NCI-H2081 (cell line): ENCODE data around the gene ADGB.
"Not testable (repeated sequence)": the region's sequence is repeated elsewhere in the genome, so short reads cannot be mapped to it uniquely, and the experiment has no call there.

Source experiments
- DNase-seq, 2 experiments: peaks; one replicate each; lab custom pipeline; 2025; lab: John Stamatoyannopoulos, UW

The ADGB gene

DNA sequence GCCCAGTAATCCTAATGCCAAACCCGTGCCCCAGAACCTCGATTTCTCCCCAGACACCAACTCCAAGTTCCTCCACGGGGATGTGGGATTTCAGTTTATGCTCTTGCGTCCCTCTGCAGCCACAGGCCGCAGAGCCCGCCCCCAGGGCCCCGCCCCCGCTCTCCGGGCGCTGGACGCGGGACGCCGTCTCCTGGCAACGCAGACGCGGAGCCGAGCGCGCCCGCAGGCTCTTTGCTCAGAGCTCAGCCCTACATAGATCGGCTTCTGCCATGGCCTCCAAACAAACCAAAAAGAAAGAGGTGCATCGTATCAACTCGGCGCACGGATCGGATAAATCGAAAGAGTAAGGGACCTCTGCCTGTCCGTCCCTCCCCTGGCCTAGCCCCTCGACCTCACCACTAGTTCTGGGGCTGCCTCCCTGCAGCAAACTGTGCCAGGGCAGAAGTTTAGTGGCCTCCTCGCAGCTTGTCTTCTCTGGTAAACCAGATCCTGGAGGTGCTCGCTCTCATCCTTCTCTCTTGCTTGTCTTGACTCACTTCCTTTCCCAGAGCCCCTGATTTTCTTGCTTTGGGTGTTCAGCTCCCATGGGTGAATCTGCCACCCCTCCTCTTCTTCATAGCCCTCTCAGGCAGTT is at the start of gene ADGB:
ADGB (plus strand) TSS at position 201 of the 634 bp plus-strand sequence; CDS start at position 270, 69 bp downstream.
- peak in 1 of 2 experiments; percentile 28 for DNase-seq

DNA sequence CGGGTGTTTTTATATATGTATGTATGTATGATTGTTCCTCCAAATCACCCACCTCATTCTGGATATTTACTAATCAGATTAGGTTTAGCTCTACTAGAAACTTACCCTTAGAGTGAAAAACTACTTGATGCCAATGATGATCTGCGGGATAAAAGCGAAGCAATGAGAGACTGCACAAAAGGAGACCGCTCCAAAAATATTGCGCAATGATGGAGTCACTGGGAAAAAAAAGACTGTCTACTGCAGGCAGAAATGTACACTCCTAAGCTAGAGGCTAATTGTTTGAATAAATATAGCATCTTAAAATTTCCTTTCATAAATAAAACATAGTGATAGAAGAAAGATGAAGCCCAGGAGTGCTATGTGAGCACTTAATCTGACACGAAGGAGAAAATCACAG is 47.9 kb upstream of the ADGB start:
- DNase-seq, result no peak

DNA sequence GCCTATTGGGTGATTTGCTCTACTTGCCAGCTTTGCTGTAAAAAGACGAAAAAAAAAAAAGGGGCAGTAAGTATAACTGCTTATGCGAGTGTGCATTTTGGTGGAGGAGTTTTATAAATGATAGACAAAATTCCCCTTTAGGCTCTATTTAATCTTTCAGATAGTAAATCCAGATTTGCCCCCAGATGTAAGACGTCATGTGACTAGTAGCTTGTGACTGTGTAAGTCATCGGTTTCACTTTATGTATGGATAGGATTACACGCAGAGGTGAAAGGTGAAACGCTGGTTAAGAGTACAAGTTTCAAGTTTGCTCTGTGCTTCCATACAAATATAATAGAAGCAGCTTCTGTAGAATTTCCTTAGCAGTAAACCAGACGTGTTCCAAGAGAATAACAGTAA is 47.2 kb upstream of the ADGB start:
- no peak for DNase-seq

DNA sequence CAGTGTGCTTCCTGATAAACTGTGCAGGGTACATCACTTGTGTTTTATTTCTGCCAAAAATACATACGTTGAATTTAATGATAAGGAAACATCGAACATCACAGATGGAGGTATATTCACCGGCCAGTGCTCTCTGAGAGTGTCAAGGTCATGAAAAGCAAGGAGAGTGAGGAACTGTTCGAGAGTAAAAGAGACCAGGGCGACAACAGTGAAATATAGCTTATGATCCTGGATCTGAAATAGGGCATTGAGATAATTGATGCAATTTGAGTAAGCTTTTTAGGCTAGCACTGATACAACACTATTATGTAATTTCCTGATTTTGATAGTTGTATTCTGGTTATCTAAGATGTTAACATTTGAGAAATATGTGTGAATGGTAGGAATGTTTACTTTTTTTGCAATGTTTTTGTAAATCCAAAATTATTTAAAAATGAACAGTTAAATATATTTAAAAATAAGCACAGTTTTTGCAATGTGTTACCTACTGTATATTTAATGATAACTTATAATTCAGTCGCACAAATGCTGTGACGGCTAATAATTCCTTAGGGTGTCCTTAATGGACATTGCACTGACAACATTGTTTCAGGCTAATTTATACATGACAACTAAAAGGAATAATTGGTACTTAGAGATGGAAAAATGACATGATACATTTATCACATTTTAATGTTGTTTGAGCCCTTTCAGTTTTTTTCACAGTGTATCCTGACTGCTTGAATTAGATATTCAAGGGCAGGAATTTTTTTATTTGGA is 45.2 kb upstream of the ADGB start:
- DNase-seq, result no peak

DNA sequence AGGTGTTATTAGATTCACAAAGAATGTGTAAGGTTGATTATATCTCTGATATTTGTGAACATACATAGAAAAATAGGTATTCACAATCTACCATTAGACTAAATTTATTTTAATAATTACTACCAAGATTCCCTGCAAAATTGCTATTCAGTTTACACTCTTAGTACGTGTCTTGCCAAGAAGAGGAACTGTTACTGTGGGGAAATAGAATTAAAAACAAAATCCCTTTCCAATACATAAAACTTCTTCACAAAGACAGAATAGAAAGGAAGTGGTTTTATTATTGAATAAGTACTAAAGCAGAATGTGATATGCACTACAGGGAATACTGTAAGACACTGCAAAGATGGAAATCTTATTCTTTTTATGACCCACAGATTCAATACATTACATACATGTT is 38.2 kb upstream of the ADGB start:
- no peak for DNase-seq

DNA sequence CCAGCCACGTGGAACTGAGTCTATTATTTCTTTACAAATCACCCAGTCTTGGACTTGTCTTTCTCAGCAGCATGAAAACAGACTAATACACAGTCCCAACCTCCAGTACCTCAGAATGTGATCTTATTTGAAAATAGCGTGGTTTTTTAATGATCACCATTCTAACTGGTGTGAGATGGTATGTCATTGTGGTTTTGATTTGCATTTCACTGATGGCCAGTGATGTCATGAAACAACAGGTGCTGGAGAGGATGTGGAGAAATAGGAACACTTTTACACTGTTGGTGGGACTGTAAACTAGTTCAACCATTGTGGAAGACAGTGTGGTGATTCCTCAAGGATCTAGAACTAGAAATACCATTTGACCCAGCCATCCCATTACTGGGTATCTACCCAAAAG is 32.1 kb upstream of the ADGB start:
- DNase-seq, result not testable (repeated sequence)

DNA sequence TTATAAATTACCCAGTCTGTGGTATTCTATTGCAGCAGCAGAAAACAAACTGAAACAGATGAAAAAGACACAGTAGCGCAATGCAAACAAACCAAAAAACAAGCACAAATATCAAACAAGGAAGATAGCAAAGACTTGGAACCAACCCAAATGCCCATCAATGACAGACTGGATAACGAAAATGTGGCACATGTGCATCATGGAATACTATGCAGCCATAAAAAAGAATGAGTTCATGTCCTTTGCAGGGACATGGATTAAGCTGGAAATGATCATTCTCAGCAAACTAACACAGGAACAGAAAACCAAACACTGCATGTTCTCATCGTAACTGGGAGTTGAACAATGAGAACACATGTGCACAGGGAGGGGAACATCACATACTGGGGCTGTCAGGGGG is 30.2 kb upstream of the ADGB start:
- DNase-seq, result not testable (repeated sequence)

DNA sequence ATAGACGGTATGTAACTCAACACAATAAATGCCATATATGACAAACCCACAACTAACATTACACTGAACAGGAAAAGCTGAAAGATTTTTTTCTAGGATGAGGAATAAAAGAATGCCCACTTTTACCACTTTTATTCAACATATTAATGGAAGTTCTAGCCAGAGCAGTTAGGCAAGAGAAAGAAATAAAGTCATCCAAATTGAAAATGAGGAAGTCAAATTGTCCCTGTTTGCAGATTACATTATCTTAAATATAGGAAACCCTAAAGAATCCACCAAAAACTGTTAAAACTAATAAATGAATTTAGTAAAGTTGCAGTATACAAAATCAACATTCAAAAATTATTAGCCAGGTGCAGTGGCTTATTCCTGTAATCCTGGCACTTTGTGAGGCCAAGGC is 24.6 kb upstream of the ADGB start:
- DNase-seq, result no peak

DNA sequence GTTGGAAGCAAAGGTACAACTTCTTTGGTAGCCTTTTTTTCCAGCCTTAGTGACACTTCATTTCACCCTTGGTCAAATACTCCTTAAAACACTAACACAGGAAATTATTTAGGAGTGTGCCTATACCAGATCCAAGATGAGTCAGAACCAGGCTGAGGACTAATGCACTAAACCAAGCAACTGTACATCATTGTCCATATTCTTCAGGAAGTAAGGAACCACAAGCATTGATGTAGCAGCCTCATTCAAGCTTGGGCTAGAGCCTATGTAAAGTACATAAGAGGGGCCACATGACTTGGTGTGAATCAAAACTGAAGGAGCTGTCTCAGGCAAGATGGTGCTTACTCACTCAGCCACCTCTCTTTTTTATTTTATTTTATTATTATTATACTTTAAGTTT is 20.7 kb upstream of the ADGB start:
- DNase-seq, result no peak

DNA sequence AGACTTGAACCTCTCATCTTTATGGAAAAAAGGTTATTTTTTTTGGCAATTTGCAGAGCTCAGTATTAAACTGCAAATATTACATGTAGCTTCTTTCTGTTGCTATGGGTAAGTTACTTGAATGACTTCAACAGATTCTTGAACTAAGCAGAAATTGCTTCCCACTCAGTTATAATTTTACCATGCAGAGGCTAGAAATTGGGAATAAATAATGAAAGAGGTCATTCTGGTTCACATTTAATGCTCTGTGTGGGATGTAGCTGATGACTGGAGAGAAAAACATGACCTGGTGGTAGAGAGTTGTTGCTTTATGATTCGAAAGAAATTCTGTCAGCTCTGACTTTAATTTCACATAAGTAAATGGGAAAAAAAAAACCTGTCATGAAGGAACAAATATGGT is 16.8 kb upstream of the ADGB start:
- DNase-seq, result no peak

DNA sequence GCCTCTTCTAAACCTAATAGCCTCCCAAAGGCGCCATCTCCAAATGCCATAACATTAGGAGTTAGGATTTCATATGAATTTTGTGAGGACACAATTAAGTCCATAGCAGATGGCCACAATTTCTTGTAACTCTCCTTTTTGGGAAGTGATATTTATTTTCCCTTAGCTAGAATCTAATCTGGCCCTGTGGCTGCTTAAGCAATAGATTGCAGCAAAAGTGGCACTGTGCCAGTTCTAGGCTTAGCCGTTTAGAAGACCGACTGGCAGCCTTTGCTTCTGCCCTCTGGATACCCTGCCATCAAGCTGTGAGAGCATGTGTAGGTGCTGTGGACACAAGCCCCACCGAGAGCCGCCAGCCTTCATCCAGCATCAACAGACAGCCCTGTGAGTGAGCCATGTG is 15.9 kb upstream of the ADGB start:
- DNase-seq, result peak in 1 of 2 experiments; percentile 30

DNA sequence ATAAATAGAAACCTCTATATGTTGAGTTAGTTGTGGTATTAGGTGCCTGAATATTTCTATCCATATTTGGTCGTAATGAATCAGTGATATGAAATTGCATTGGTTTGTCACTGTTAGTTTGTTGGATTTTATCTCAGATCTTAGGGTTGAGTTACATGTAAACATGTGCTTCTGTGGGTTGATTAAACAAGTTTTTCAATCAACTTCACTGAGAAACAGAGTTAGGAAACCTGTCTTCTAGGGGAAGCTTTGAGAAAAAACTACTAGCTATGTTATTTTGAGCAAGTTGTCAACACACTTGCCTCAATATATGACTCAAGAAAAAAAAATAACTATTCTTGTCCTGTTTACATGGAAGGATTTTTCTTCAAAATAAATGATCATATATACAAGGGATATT is 14.8 kb upstream of the ADGB start:
- DNase-seq, result no peak

DNA sequence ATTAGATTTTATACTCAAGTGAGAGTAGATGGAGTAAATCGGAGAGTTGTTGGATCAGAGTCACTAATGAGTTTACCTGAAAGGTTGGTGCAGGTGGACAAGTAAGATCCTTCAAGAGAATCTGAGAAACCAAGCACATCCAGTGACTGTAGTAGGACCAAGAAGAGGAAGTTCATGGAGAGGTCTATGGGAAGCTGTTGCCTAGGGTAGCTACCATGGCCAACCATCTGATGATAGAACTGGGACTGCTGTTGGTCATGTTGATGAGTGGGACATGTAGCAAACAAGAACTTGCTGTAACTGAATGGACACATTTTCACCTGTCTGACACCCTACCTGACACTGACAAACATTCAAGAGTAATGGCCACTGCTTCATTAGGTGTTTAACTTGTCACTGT is 11.3 kb upstream of the ADGB start:
- DNase-seq, result no peak

DNA sequence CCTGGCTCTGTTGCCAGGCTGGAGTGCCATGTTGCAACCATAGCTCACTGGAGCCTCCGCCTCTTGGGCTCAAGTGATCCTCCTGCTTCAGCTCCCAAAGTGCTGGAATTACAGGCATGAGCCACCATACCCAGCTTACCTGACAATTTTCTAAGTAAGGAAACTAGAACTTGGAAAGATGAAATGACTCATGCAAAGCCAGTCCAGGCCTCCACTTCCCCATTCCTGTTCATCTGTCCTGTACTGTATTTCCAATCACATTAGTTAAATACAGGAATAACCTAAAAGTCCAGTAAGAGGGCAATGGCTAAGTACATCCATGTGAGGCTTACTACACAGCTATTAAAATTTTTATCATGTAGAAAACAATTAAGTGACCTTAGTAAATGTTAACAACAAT is 8.3 kb upstream of the ADGB start:
- no peak for DNase-seq

DNA sequence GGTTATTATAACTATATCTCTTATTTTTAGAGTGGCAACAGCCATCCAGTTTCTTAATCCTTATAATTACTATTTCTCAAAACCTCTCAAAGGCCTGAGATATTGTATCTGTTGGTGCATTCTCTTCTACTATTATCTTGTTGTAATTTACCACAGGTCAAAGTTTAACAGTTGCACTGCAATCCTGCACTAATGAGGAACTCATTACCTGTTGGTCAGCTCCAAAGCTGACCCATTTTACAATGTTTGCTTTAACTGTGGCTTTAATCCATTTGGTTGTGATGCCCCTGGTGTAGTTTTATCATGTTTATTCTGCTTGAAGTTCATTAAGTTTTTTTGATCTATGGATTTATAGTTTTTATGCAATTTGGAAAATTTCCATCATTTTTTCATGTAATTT is 6.3 kb upstream of the ADGB start:
- no peak for DNase-seq

DNA sequence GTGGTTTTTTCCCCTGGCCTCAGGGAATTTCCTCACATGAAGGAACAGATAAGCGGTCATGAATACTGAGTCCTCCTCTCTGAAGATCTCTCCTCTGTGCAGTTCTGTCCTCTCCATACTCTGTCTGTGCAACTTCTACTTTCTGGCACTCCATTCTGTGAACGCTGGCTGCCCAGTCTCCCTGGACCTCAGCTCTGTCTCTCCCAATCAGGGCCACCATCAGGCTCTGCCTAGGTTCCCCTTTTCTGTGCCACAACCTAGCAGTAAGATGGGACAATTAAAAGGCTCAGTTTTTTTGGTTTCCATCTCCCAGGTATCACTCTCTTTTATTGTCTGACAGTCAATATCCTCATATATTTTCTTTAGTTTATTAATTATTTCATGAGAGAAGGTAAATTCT is 4.8 kb upstream of the ADGB start:
- DNase-seq, result no peak

DNA sequence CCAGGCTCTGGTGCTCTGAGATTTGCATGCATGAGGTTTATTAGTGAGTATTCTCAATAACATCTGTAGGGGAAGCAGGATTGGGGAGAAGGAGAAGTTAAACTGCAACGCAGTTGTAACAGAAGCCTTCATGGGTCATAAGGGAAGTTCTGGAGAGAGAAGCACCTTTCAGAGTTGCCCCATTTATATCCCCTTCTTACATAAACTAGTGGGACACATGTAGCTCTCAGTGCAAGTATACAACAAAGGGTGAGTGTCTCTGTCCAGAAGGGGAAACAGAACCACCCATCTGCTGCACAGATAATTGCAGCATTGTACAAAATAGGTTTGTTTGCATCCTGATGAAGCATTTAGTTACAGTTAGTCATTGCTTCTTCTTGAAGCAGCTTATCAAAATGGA is 4.3 kb upstream of the ADGB start:
- no peak for DNase-seq

DNA sequence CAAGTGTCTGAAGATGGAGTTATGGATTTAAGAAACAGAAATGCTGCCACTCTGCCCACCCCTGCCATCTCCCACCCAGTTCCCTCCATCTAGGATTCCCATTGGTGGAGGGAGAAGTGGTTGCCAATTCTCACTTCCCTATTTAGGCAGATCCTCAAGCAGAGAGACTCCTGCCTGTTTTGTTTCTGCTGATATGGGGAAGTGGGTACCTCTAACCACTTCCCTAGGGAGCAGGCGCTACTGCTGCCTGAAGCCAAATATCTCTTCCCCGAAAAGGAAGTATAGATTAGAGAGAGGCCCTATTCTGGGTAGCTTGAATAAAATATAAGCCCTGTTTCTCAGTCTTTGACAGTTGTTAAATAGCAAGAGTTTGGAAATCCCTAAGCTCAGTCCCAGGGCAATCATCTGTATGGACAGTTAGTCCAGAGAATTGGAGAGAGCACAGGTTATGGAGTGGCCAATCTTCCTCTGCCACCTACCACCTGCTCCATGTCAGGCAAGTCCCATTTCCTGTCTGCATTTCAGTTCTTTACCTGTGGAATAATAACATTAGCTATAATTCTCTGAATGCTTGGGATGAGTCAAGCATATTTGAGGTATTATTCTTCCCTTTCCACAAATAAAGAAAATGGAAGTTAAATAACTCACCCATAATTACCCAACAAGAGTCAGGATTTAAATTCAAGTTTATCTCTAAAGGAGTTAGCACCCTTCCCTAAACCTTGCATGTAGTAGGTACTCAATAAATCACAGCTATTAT is 2.6 kb upstream of the ADGB start:
- no peak for DNase-seq

DNA sequence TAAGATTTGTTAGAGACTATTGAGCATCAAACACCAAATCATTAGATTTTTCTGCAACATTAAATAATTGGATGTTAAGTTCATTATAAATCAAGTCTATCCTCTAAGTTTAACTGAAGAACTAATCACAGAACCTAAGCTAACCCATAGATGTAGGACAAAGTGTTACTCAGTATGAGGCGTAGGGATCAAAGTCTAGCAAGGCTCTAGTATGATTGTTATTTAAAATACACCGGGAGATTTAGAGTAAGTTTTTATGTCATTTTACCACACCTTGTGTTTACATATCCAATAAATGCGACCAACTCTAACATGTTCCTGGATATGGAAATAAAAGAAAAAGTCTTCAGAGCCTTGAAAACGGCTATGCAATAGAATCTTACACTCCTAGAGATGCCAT is 2.6 kb downstream of the ADGB start:
- DNase-seq, result no peak

DNA sequence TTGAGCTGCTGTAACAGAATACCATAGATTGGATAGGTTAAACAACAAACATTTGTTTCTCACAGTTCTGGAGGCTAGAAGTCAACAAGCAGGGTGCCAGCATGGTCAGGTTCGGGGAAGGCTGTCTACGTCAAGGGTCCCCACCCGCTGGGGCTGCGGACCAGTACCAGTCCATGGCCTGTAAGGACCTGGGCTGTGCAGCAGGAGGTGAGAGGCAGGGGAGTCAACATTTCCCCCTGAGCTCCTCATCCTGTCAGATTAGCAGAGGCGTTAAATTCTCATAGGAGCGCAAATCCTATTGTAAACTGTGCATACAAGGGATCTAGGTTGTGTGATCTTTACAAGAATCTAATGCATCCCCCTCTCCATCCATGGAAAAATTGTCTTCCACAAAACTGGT is 3.8 kb downstream of the ADGB start:
- DNase-seq, result no peak

DNA sequence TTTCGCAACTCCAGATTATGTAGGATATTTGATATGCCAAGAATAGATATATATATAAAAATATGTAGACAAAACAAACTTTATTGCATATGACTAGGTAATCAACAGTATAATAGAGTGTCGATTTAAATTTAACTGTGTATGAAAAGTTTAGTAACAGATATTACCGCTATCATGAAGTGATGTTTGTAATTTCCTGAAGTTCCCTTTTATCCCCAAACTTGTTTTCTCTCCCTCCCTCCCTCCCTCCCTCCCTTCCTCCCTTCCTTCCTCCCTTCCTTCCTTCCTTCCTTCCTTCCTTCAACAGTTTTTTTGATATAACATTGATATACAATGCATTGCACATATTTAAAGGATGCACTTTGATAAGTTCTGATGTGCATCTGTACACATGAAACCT is 15.2 kb downstream of the ADGB start:
- DNase-seq, result no peak

DNA sequence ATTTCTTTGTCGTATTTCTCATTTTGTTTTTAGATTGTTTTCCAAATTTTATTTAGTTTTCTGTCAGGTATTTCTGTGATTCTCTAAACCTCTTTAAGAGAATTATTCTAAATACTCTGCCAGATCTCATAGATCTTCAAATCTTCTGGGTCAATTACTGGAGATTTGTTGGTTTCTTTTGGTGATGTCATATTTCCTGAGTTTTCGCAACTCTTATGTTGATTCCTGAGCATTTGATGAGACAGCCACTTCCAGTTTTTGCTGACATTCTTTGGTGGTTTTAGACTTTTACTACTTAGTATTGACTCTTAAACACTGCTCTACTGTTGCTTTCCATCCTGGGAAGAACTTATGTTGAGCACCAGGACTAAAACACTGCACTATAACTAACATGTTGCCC is 21.9 kb downstream of the ADGB start:
- no peak for DNase-seq

DNA sequence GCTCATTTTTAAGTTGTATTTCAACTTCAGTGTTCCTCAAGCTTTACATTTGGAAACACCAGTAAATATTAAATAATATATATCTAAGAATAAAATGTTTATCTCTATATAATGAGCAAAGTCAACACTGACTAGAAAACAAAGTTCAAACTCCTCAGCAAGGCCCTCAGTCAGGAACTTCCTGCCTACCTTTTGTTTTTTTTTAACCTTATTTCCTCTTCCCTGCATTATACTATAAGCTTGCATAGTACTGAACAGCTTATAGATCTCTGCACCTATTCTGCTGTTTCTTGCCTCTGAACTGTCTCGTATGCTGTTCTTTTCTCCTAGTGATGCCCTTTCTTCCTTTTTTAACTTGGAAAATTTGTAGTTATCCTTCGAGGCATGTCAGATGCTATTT is 29.6 kb downstream of the ADGB start:
- no peak for DNase-seq
